GM20431 (cell line): Measurements from ENCODE around the gene PPARA.

ENCODE experiments used
- in situ Hi-C: fragments of 300-500 bp; cut with MseI, MboI; formaldehyde crosslinking; loops from one replicate; pipeline ENCODE4 v1.15.0; 2020; ENCODE audit warnings: low sequenced_read_pairs; ENCODE audit not compliant: unreplicated experiment

PPARA gene

GRCh38 chr22:46281866-46282678 lies 131.7 kb downstream of the PPARA start:
- in situ Hi-C loops: no loop called here

GRCh38 chr22:46286006-46286405 lies 135.7 kb downstream of the PPARA start:
- in situ Hi-C loops: no loop called here

GRCh38 chr22:46286941-46287872 lies 136.9 kb downstream of the PPARA start:
- in situ Hi-C loops: no loop called here

GRCh38 chr22:46287873-46288751 lies 137.8 kb downstream of the PPARA start:
- in situ Hi-C loops: no loop called here

- in situ Hi-C loops: no loop called here
These were observed 138.5 kb downstream of the PPARA start for GRCh38 chr22:46288846-46289243.

- in situ Hi-C loops: no loop called here
These were observed 139.0 kb downstream of the PPARA start for GRCh38 chr22:46289244-46289891.

GRCh38 chr22:46290121-46290842 lies 140.0 kb downstream of the PPARA start:
- in situ Hi-C loops: no loop called here

GRCh38 chr22:46290843-46291785 lies 140.8 kb downstream of the PPARA start:
- in situ Hi-C loops: no loop called here

- in situ Hi-C loops: no loop called here
These were observed 141.8 kb downstream of the PPARA start for GRCh38 chr22:46292173-46292572.

GRCh38 chr22:46292732-46293131 lies 142.4 kb downstream of the PPARA start:
- in situ Hi-C loops: no loop called here
